NOMO-1 treated with DMSO at 0.1 percent for 48 hours (cell line): ENCODE results near the gene IDUA.
A peak's percentile ranks its signal among the peaks of the same experiment; 100 is the strongest.
"Not testable (repeated sequence)": the region's sequence is repeated elsewhere in the genome, so short reads cannot be mapped to it uniquely, and the experiment has no call there.

Source experiments
- DNase-seq: peaks from one replicate; lab custom pipeline; 2025; ENCODE audit not compliant: unreplicated experiment; lab: John Stamatoyannopoulos, UW

IDUA gene

GRCh38 chr4:1043162-1043561 is 56.3 kb downstream of the IDUA start:
- DNase-seq = no peak

- DNase-seq = peak; percentile 85
Measured at GRCh38 chr4:1043651-1044468, 57.0 kb downstream of the IDUA start.

- no peak for DNase-seq
Measured at GRCh38 chr4:1044469-1045192, 57.8 kb downstream of the IDUA start.

GRCh38 chr4:1045193-1045594 is 58.4 kb downstream of the IDUA start:
- no peak for DNase-seq

GRCh38 chr4:1045595-1046201 is 58.9 kb downstream of the IDUA start:
- DNase-seq = no peak

- not testable (repeated sequence) for DNase-seq
Measured at GRCh38 chr4:1046581-1047011, 59.8 kb downstream of the IDUA start.

- no peak for DNase-seq
Measured at GRCh38 chr4:1047106-1047975, 60.5 kb downstream of the IDUA start.

GRCh38 chr4:1047976-1048772 is 61.3 kb downstream of the IDUA start:
- no peak for DNase-seq

- peak; percentile 76 for DNase-seq
Measured at GRCh38 chr4:1048773-1049590, 62.1 kb downstream of the IDUA start.

GRCh38 chr4:1049591-1049905 is 62.7 kb downstream of the IDUA start:
- no peak for DNase-seq

- no peak for DNase-seq
Measured at GRCh38 chr4:1050486-1051213, 63.8 kb downstream of the IDUA start.

GRCh38 chr4:1051472-1051871 is 64.6 kb downstream of the IDUA start:
- no peak for DNase-seq

- DNase-seq = no peak
Measured at GRCh38 chr4:1052231-1052671, 65.4 kb downstream of the IDUA start.

GRCh38 chr4:1053080-1053661 is 66.3 kb downstream of the IDUA start:
- DNase-seq = no peak

GRCh38 chr4:1053891-1054290 is 67.0 kb downstream of the IDUA start:
- DNase-seq = not testable (repeated sequence)
